ENCODE results near the gene HADHA. TPM values are rescaled to one million over a fixed set of nuclear protein-coding genes. Genes with fewer than 3 reads are reported as not detected.

Gene HADHA
- total RNA-seq, 1 donor from 2014 or later = 139 TPM

DNA sequence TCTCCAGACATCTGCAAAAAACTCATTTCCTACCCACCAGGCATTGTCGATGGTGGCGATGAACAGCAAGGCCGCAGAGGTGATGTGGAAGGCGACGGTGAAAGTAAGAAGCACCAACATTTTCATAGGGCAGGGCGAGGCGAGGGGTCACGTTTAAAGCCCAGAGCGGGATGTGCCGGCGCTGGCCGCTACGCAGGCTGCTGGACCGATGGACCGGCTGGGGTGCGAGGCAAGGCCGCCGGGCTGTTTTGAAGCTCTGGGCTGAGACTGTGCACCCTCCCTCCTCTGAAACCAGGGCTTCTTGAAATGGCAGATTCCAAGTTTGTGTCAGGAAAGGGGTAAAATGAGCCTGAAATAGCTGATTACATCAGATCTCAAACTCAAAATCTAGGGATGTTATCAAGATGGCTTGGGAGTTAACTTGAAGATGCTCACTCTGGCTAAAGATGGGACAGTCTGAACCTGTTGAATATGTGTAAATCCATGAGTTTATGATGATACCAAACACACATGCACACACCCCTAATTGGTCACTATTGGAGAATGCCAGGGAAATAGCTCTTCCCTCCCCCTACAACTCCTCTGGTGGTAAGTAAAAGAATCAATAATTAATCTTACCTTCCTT is 103.2 kb downstream of the HADHA start:
- Histone ChIP-seq H3K4me2 (ENCODE audit: low read length) (no peak overlapping the region), H3K9me3 (ENCODE audit: insufficient read depth, low read depth, low read length) (no peaks in the 10 kb centered on the region), H3K79me2 (ENCODE audit: insufficient read depth, low read length) (no peaks in the 10 kb centered on the region), H3K36me3 (ENCODE audit: insufficient read depth, low read length) (peaks cover 6% of the 10 kb centered on the region), H3K9ac (ENCODE audit: low read length) (no peak overlapping the region), H3K27me3 (ENCODE audit: insufficient read depth, low read length) (no peaks in the 10 kb centered on the region), H3K27ac (ENCODE audit: low read depth, low read length) (no peak overlapping the region), H3K4me1 (ENCODE audit: insufficient read depth, low read length) (no peaks in the 10 kb centered on the region), H3K4me3 (ENCODE audit: insufficient read depth, low read depth, low read length) (no peak overlapping the region), H2AFZ (ENCODE audit: low read depth, low read length) (no peak overlapping the region), H4K20me1 (ENCODE audit: insufficient read depth, low read length) (peaks cover 12% of the 10 kb centered on the region)
- Mint-ChIP-seq H3K27ac (ENCODE audit: unreplicated experiment) (no peak overlapping the region), H3K4me1 (ENCODE audit: low read depth, unreplicated experiment) (no peaks in the 10 kb centered on the region), H3K27me3 (ENCODE audit: low read depth, unreplicated experiment) (no peaks in the 10 kb centered on the region), H3K36me3 (ENCODE audit: low read depth, unreplicated experiment) (peaks cover 4% of the 10 kb centered on the region), H3K4me3 (ENCODE audit: unreplicated experiment) (no peak overlapping the region), H3K9me3 (ENCODE audit: unreplicated experiment) (peaks cover 1% of the 10 kb centered on the region)
- no peak for TF ChIP-seq EZH2 (IDR thresholded peaks at IDR 0.05; ENCODE audit: insufficient read depth, low read length)
- TF ChIP-seq, protein P1, sequence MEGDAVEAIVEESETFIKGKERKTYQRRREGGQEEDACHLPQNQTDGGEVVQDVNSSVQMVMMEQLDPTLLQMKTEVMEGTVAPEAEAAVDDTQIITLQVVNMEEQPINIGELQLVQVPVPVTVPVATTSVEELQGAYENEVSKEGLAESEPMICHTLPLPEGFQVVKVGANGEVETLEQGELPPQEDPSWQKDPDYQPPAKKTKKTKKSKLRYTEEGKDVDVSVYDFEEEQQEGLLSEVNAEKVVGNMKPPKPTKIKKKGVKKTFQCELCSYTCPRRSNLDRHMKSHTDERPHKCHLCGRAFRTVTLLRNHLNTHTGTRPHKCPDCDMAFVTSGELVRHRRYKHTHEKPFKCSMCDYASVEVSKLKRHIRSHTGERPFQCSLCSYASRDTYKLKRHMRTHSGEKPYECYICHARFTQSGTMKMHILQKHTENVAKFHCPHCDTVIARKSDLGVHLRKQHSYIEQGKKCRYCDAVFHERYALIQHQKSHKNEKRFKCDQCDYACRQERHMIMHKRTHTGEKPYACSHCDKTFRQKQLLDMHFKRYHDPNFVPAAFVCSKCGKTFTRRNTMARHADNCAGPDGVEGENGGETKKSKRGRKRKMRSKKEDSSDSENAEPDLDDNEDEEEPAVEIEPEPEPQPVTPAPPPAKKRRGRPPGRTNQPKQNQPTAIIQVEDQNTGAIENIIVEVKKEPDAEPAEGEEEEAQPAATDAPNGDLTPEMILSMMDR (IDR thresholded peaks at IDR 0.05; ENCODE audit: insufficient read depth, low read depth, low read length) = no peak
- DNase-seq (ENCODE audit: low read depth) (no peak), FAIRE-seq (no peak)

Other genes with a start within 250 kb of the HADHA start
- gene RAB10, start 210.5 kb downstream of the HADHA start, total RNA-seq = 174 and 192 TPM in 2 replicates
- 2.2 and 4.2 TPM in 2 replicates for gene GAREM2, start 71.5 kb downstream of the HADHA start, total RNA-seq
- gene HADHB, start 307 bp upstream of the HADHA start, total RNA-seq = 109 and 116 TPM in 2 replicates
- gene SELENOI, start 101.5 kb upstream of the HADHA start, total RNA-seq = 49.7 and 51.9 TPM in 2 replicates
- 0.16 and 0.17 TPM in 2 replicates for gene ADGRF3, start 102.2 kb upstream of the HADHA start, total RNA-seq
- 0.27 and 0.41 TPM in 2 replicates for gene DRC1, start 157.3 kb upstream of the HADHA start, total RNA-seq
- not detected in 2 replicates for gene OTOF, start 233.5 kb upstream of the HADHA start, total RNA-seq

Data from astrocyte (in vitro differentiated cells and primary cell).